Epidermal melanocyte (primary cell): ENCODE results near the gene RHOF.
A peak's percentile ranks its signal among the peaks of the same experiment; 100 is the strongest.
"Not testable (repeated sequence)": the region's sequence is repeated elsewhere in the genome, so short reads cannot be mapped to it uniquely, and the experiment has no call there.

Source experiments
- DNase-seq: peaks from one replicate; pipeline ENCODE4 v3.0.0; 2011; ENCODE audit warnings: low spot score; ENCODE audit not compliant: insufficient read length

The RHOF gene

GRCh38 chr12:121776190-121777098 lies 17.0 kb downstream of the RHOF start:
- DNase-seq = peak; percentile 87

- no peak for DNase-seq
These were observed 18.0 kb downstream of the RHOF start for GRCh38 chr12:121775501-121775900.

- DNase-seq = no peak
These were observed 18.5 kb downstream of the RHOF start for GRCh38 chr12:121774968-121775474.

- DNase-seq = peak; percentile 68
These were observed 20.3 kb downstream of the RHOF start for GRCh38 chr12:121773011-121773777.

- DNase-seq = no peak
These were observed 22.5 kb downstream of the RHOF start for GRCh38 chr12:121770813-121771625.

- no peak for DNase-seq
These were observed 23.1 kb downstream of the RHOF start for GRCh38 chr12:121770388-121770787.

- DNase-seq = no peak
These were observed 23.6 kb downstream of the RHOF start for GRCh38 chr12:121769831-121770301.

GRCh38 chr12:121769297-121769830 lies 24.1 kb downstream of the RHOF start:
- no peak for DNase-seq

GRCh38 chr12:121767525-121768016 lies 25.9 kb downstream of the RHOF start:
- DNase-seq = peak; percentile 55

- DNase-seq = no peak
These were observed 27.0 kb downstream of the RHOF start for GRCh38 chr12:121766290-121767039.

- DNase-seq = no peak
These were observed 27.9 kb downstream of the RHOF start for GRCh38 chr12:121765573-121765972.

- DNase-seq = no peak
These were observed 28.7 kb downstream of the RHOF start for GRCh38 chr12:121764808-121765207.

- DNase-seq = no peak
These were observed 31.2 kb downstream of the RHOF start for GRCh38 chr12:121762269-121762668.

- DNase-seq = not testable (repeated sequence)
These were observed 35.0 kb downstream of the RHOF start for GRCh38 chr12:121758536-121758935.

GRCh38 chr12:121755591-121755990 lies 37.9 kb downstream of the RHOF start:
- DNase-seq = no peak

GRCh38 chr12:121754836-121755235 lies 38.7 kb downstream of the RHOF start:
- DNase-seq = no peak

- DNase-seq = peak; percentile 75
These were observed 39.6 kb downstream of the RHOF start for GRCh38 chr12:121753844-121754264.

- DNase-seq = no peak
These were observed 41.6 kb downstream of the RHOF start for GRCh38 chr12:121751749-121752351.

GRCh38 chr12:121751034-121751433 lies 42.5 kb downstream of the RHOF start:
- no peak for DNase-seq
